HTR-8/SVneo (cell line): Measurements from ENCODE around the gene CPSF4L.
"Not testable (repeated sequence)": the region's sequence is repeated elsewhere in the genome, so short reads cannot be mapped to it uniquely, and the experiment has no call there.

Experiments
- DNase-seq: peaks from one replicate; pipeline ENCODE4 v3.0.0; 2011; ENCODE audit warnings: low spot score, mixed read lengths; ENCODE audit not compliant: insufficient read length
- FAIRE-seq: peaks from 2 replicates; lab custom pipeline; 2011; peaks lifted over from hg19 to GRCh38; lab: Jason Lieb, UNC

The CPSF4L gene

DNA sequence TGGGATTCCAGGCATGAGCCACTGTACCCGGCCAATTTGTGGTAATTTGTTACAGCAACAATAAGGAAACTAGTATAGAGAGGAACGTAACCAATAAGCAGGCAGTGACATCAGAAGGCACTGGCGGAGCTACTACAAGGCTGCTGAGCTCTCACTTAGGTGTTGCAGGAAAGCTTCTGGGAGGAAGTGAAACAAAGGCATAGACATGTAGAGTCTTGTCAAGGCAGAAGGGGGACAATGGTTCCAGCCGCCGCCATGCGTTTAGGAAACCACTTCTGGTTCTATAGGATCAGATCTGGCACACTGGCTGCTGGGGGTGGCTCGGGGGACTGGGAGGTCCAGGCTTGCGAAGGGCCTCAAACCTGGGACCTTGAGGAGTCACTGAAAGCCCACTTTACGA is 9.4 kb upstream of the CPSF4L start:
- FAIRE-seq: no peak
- DNase-seq: no peak

DNA sequence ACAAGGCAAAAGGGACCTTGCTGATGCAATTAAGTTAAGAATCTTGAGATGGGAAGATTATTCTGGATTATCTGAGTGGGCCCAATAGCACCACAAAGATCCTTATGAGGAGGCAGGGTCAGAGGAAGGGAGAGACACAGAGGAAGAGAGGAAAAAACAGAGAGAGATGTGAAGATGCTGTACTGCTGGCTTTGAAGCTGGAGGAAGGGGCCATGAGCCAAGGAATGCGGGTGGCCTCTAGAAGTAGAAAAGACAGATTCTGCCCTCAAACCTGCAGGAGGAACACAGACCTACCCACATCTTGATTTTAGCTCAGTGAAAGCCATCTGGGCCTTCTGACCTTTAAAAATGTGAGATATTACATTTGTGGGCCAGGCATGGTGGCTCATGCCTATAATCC is 8.1 kb upstream of the CPSF4L start:
- FAIRE-seq: no peak

DNA sequence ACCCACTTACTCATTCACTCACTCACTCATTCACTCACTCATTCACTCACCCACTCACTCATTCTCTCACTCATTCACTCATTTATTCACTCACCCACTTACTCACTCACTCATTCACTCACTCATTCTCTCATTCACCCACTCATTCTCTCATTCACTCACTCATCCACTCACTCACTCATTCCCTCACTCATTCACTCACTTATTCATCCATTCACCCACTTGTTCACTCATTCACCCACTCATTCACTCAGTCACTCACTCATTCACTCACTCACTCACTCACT is 7.6 kb upstream of the CPSF4L start:
- no peak for DNase-seq
- no peak for FAIRE-seq

More for the DNA sequence above, 8.1 kb upstream of the CPSF4L start:
- no peak for DNase-seq

DNA sequence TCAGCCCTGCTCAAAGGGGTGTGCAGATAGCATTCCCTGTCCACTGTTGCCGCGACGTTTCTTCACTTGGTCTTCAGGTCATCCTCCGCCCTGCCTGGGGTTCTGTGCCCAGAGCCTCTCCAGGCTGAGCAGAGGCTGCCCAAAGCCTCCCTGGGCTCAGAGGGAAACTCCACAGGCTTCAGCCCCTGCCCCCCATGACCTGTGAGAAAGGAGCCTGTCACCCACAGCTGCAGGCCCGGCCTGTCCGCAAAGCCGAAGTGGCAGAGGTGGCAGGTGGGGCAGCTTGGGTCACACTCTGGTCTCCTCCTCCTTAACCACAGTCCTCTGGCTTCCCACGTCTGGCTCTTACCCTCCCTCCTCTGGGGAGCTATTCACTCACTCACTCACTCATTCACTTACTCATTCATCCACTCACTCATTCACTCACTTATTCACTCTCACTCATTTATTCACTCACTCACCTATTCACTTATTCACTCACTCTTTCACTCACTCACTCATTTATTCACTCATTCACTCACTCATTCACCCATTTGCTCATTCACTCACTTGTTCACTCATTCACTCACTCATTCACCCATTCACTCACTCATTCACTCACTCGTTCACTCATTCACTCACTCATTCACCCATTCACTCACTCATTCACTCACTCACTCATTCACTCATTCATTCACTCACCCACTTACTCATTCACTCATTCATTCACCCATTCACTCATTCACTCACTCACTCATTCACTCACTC is 7.1 kb upstream of the CPSF4L start:
- no peak for DNase-seq
- FAIRE-seq: peak; percentile 78

DNA sequence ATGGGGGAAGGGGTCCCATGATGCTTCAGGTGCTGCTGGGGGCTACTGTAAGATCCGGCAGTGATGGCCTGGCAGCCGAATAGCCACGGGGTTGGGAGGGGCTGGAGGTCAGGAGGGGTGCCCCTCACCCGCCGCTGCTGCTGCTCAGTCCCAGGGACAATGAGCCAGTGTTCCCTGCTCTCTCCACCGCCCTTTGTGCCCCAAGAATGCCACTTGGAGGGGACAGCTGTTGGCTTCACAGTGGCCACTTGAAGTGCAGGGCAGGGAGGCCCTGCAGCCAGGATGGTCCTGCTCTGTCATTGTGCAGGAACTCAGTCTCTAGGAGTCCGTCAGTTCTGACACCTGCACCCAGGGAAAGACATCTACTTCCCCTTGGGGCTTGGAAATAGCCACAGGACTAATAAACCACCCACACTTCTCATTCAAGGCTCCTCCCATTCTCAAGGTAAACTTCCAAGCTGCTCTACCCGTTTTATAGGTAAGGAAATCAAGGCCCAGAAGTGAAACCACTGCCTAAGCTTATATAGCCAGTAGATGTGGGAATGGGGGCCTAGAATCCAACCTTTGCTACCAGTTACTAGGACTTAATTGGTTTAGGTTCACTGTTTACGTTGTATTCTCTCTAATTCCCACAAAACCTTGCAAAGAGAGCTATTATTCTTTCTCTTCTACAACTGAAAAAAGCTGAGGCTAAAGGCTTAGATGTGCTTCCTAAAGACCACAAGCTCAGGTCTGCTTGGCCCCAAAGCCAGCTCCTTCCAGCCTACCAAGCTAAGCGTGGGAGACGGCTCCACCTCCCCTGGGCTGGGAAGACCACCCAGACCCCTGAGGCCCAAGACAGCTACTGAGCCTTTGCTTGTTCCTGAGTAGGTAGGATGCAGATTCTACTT is 6.2 kb upstream of the CPSF4L start:
- no peak for DNase-seq
- FAIRE-seq: no peak

DNA sequence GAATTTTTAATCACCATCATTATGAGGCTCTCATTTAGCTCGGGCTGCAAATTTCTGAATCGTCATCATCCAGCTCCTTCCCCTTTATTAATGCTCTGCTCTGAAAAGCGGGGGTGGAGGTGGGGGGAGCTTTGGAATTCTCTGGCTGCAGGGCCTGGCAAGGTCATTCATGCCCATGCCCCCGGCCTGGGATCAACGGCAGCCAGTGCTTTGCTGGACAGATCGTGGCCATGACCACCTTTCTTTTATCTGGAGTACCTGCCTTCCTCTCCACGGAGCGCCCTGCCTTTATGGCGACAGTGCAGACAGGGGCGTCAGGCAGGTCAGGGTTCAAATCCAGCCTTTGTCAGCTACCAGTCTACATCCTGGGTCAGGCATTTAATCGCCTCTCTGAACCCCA is 5.1 kb upstream of the CPSF4L start:
- DNase-seq: no peak
- FAIRE-seq: no peak

GRCh38 chr17:73265646-73266640 is 4.3 kb upstream of the CPSF4L start:
- DNase-seq: no peak
- FAIRE-seq: no peak

GRCh38 chr17:73264448-73264847 is 2.8 kb upstream of the CPSF4L start:
- FAIRE-seq, DNase-seq: not testable (repeated sequence)

DNA sequence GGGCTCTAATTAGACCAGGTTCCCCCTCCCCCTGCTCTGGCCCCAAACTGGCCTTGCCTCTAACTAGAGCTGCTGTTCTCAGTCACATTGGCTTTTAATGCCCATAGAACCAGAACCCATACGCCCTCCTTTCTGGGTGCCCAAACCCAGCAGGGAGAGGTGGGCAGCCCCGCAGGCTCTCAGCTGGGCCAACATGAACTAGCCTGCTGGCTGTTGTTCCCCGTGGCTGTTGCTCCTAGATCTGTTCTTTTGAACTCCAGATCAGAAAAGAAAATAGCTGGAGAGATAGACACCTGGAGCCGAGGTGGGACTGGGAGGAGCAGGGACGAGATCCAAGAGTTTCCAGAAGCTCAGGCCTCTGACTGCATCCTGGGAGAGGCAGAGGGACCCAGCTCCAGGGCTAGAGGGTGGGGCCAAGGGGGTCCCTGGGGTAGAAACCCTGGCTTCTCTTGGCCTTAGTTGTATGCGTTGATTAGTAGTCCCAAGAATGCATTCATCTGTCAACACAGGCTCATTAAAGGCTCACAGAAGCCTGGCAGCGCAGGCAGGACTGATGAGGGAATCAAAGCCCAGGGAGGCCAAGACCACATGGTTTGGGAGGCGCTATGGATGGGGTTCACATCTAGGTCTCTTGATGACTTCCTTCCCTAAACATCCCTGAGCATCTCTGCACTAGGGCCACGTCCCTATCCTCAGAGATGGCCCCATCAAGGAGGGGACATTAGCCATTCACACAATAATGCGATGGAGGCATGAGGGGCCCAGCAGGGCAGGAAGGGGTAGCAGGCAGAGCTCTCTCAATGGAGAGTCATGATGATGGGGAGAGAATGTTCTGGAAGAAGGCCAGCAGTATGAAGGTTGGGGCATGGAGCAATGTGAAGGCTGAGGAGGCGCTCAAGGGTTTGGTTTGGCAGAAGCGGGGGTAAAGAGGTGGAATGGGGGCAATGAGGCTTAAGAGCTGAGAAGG is 1.3 kb upstream of the CPSF4L start:
- no peak for DNase-seq
- peak; percentile 9 for FAIRE-seq

GRCh38 chr17:73261952-73262675 is 434 bp upstream of the CPSF4L start:
- DNase-seq (no peak), FAIRE-seq (no peak)

DNA sequence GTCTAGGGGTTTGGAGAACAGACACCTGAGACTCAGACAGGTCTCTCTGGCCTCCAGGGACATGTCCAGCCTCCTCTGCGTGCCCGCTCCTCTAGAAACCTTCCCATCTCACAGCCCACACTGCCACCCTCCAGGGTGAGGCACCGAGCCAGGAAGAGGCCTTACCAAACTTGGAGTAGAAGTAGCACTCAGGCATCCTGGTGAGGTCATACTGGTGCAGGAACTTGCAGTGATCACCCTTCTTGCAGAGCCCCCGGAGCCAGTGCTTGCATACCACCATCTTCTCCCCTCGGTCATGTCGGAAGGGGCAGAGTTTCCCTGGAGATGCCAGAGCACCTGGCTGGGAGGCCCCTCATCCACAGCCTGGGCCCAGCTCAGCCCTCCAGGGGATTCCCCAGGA is 4.2 kb downstream of the CPSF4L start:
- DNase-seq (no peak), FAIRE-seq (no peak)

GRCh38 chr17:73256220-73256619 is 5.5 kb downstream of the CPSF4L start:
- DNase-seq: no peak
- FAIRE-seq: no peak

DNA sequence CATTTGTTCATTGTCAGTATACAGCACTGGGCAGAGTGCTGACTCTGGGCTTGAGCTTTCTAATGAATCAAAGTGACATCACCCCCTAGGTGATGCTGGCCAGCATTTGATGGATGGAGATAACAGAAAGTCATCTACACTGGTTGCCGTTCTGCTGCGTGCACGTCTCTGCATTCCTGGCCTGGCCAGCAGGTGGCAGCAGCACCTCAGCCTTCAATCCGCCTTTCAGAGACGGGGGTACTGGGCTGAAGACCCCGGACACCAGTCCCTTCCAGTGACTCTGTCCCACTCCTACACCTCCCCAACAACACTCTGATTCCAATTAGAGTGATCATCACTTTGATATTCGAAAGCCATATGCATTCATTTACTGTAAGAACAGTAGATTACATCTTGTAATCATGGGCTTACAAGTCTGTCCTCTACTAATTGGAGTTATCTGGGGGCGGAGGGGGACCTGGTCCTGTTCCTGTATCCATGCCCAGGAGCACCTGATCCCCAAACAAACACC is 6.0 kb downstream of the CPSF4L start:
- FAIRE-seq: peak; percentile 91

DNA sequence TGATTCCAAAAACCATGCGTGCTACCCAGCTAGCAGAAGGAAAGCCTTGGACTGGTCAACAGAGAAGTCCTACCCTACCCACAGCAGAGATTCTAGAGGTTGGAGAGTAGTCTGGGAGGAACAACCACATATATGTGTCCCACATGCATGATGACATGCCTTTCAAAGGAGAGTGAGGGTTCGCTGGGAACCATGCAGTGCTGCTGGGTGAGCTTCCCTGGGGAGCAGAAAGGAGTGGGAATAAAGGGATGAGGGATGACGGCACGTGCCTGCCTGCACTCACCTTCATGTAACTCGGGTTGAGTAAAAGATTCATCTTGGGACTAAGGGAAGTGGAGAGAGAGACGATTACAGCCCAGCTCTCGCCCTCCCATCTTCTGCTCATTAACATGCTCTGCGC is 9.8 kb downstream of the CPSF4L start:
- FAIRE-seq: no peak
- no peak for DNase-seq

More for the DNA sequence above, 6.0 kb downstream of the CPSF4L start:
- peak; percentile 67 for DNase-seq

- FAIRE-seq (peak; percentile 33), DNase-seq (no peak)
Observed at GRCh38 chr17:73250851-73251640, 10.6 kb downstream of the CPSF4L start.

DNA sequence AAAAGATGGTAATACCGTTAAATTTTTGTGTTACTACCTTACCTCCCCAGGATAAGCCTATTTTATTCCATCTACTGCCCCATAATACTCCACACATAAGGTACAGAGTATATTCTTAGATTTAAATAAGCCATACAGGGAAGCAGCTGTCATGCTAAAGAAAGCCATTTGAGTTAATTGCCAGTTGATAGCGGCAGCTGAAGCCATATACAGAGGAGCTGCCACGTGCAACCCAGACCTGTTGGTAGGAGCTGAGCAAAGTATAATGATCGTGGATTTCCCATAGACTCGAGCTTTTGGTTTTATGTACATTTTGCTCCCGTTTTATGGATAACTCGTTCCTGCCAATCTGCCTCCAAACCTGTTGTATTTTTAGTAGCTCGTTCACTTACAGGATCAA is 12.0 kb downstream of the CPSF4L start:
- no peak for FAIRE-seq

GRCh38 chr17:73248532-73248931 is 13.1 kb downstream of the CPSF4L start:
- DNase-seq: no peak
- no peak for FAIRE-seq

More for the DNA sequence above, 12.0 kb downstream of the CPSF4L start:
- no peak for DNase-seq

- DNase-seq: no peak
- no peak for FAIRE-seq
Observed at GRCh38 chr17:73247726-73248125, 14.0 kb downstream of the CPSF4L start.
